ELF-1 (cell line): Measurements from ENCODE around the gene KSR2.
"Not testable (repeated sequence)": the region's sequence is repeated elsewhere in the genome, so short reads cannot be mapped to it uniquely, and the experiment has no call there.

Experiments
- DNase-seq: peaks from one replicate; pipeline ENCODE4 v3.0.0-alpha.2; 2016; ENCODE audit warnings: low read depth, low spot score

KSR2 gene

DNA sequence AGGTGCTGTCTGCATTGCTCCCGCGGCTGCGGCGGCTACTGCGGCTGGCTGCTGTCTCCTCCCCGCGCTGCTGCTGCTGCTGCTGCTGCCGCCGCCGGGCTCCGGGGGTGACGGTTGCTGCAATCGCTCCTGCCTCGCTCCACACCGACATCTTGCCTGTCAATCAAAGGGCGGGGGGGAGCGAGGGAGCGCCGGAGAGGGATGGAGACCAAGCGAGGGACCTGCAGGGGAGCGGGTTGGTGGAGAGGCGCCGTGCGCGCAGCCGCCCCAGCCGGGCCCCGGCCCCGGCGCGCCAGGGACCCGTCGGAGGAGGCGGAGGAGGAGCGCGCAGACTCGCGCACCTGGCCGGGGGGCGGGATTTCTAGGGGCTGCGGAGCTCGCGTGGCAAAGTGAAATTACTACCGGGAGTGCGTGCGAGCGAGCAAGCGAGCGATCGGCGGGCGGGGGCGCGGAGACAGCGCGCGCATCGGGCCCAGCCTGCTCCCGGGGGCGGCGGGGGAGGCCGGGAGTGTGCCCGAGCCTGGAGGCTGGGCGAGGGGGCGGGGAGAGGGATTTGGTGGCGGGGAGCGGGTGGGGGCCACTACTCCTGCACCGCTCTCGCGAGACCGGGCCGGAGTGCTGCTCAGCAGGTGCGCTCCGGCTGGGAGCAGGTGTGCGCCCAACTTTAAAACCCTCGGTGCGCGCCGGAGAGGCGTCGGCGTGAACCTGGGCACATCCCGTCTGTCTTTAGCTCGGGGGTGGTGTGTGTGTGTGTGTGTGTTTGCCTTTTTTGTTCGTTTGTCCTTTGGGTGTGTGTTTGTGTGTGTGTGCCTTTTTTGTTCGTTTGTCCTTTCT is at the start of gene KSR2:
KSR2 (minus strand) TSS at position 165 of the 834 bp plus-strand sequence. CDS start 735 bp downstream, outside the sequence.
- peak; percentile 90 for DNase-seq

DNA sequence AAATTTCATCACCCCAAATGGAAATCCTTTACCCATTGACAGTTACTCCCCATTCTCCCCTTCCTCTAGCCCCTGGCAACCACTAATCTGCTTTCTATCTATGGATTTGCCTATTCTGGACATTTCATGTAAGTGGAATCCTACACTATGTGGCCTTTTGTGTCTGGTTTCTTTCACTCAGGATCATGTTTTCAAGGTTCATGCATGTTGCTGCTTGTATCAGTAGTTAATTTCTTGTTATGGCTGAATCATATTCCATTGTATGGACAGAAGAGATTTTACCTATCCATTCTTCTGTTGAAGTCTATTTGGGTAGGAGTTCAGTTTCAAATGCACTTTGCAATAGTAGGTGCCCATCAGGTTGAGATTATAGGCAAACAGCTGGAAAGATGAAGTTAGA is 49.1 kb upstream of the KSR2 start:
- DNase-seq: no peak

DNA sequence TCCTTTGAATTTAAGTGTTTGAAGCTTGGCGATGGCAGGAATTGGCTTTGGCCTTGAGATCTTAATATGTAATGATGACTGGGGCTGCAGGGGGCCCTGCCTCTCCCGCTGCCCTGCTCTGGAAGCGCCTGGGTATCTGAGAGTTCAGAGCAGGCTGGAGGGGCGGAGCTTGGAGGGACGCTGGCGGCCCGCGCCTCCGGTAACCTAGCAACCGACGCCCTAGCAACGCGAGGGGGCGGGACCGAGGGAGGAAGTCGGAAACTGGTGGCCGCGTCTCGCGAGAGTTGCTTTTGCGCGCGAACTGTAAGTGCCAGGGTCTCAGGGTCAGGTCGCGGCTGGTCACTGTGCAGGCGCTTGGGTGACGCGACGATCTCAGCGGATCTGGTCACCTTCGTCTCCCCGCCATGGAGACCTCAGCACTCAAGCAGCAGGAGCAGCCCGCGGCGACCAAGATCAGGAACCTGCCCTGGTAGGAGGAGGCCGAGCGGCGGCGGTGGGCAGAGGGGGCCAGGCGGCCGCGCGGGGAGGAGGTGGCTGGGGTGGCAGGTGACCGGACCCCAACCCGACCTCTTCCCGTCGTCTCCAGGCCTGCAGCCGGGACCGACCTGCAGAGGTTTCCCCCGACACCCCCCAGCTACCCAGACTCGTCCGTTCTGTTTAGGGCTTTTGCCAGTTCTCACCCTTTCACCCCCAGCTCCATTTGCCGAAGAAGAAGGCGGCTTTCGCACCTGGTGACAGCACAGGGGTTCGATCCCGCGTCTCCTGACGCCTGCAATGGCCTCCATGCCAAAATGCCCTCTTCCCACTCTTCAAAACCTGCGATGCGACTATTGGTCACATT is 47.9 kb upstream of the KSR2 start, which contains the start of gene RFC5:
RFC5 (plus strand) TSS at position 280 of the 841 bp plus-strand sequence; CDS start at position 405, 125 bp downstream.
- peak; percentile 99 for DNase-seq

DNA sequence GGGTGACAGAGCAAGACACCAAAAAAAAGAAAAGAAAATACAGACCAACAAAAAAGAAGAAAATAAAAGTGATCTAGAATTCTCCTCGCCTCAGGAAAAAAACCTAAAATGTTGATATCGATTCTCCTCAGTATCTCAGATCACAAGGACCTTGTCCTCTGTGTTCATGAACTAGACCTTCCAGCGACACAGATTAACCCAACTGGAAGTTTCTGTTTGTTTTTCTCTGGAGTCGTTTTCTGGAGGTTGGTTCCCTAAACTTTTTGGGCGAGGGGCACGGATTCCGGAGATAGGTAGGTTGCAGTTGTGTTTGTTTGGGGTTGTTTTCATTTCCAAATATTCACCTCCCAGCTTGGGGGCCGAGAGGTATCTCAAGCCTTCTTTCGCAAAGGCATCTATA is 47.2 kb upstream of the KSR2 start:
- DNase-seq: no peak

- no peak for DNase-seq
Measured at GRCh38 chr12:118015306-118015705, 46.5 kb upstream of the KSR2 start.

- DNase-seq: no peak
Measured at GRCh38 chr12:118013283-118013682, 44.5 kb upstream of the KSR2 start.

- no peak for DNase-seq
Measured at GRCh38 chr12:118011961-118012360, 43.2 kb upstream of the KSR2 start.

DNA sequence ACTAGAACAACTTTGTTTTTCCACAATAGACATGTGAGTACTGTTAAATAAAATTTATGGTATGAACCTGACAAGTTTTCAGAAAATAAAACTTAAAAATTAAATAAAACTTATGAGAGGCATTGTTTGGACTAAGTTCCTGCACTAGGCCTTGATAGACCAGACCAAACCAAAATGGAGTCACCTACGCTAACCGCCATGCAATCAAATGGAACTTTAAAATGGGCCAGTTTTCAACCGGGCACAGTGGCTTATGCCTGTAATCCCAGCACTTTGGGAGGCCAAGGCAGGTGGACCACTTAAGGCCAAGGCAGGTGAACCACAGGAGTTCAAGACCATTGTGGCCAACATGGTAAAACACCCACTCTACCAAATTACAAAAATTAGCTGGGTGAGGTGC is 42.6 kb upstream of the KSR2 start:
- DNase-seq: no peak

GRCh38 chr12:118010903-118011302 is 42.1 kb upstream of the KSR2 start:
- DNase-seq: no peak

DNA sequence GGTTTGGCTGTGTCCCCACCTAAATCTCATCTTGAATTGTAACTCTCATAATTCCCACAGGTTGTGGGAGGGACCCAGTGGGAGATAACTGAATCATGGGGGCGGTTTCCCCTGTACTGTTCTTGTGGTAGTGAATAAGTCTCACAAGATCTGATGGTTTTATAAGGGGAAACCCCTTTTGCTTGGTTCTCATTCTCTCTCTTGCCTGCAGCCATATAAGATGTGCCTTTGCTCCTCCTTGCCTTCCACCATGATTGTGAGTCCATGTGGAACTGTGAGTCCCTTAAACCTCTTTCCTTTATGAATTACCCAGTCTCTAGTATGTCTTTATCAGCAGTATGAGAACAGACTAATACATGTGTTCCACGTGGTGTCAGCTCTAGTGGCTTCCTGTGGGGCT is 31.0 kb upstream of the KSR2 start:
- DNase-seq: not testable (repeated sequence)

- DNase-seq: no peak
Measured at GRCh38 chr12:117998719-117999118, 29.9 kb upstream of the KSR2 start.

- DNase-seq: no peak
Measured at GRCh38 chr12:117994551-117995438, 26.0 kb upstream of the KSR2 start.

- no peak for DNase-seq
Measured at GRCh38 chr12:117986705-117987469, 18.1 kb upstream of the KSR2 start.

DNA sequence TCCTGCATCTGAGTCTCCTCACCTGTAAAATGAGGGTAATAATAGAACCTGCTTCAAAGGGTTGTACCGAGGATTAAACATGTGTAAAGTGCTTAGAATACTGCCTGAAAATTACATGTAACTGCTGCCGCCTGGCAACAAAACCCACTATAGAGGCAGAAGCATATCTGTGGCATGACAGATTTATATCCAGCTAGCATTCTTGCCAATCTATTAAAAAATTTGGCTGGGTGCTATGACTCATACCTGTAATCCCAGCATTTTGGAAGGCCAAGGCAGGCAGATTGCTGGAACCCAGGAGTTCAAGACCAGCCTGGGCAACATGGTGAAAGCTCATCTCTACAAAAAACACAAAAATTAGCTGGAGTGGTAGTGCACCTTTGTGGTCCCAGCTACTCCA is 16.4 kb upstream of the KSR2 start:
- no peak for DNase-seq

- DNase-seq: no peak
Measured at GRCh38 chr12:117981267-117981666, 12.5 kb upstream of the KSR2 start.

DNA sequence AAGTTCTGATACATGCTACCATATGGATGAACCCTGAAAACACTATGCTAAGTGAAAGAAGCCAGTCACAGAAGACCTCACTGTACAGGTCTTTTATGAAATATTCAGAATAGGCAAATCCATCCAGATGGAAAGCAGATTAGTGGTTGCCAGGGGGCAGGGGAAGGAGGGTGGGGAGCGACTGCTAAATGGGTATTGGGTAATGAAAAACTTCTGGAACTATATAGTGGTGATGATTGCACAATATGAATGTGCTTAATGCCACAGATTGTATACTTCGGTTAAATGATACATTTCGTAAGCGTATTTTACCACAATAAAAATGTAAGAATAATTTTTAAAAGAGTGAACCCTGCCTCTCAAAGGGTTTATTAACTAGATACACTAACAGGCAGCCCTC is 11.8 kb upstream of the KSR2 start:
- no peak for DNase-seq

DNA sequence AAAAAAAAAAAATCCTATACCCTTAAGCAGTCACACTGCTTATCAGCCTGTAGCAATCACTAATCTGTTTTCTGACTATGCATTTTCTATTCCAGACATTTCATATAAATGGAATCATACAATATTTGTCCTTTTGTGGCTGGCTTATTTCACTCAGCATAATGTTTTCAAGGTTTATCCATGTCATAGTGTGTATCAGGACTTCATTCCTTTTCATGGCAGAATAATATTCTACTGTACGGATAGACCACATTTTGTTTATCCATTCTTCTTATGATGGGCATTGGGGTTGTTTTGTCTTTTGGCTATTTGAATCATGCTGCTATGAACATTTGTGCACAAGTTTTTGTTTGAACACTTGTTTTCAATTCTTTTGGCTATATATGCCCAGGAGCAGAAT is 8.6 kb upstream of the KSR2 start:
- DNase-seq: no peak

DNA sequence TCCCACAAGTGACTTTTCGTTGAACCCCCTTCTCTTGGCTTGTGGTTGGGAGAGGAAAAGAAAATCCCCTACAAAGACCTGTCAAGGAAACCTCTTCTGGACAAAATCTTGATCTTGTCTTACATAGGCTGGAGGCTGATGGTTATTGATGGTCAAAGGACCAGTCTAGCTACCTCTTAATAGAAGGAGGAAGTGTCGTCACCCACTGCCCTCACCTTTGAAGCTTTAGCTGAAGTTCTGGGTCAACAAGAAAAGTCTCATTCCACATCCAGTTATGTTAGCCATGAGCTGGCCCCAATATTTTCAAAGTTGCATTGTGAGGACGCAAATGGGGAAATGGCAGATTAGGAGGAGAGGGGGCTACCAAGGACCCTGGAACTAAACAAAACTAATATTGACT is 6.2 kb upstream of the KSR2 start:
- no peak for DNase-seq

- DNase-seq: no peak
Measured at GRCh38 chr12:117972301-117972700, 3.5 kb upstream of the KSR2 start.

- DNase-seq: no peak
Measured at GRCh38 chr12:117970334-117970733, 1.5 kb upstream of the KSR2 start.
